ENCODE data around the gene HOPX. TPM values are rescaled to one million over a fixed set of nuclear protein-coding genes. Genes with fewer than 3 reads are reported as not detected.
"Not testable (repeated sequence)": the region's sequence is repeated elsewhere in the genome, so short reads cannot be mapped to it uniquely, and the experiment has no call there.

HOPX gene
- total RNA-seq, 2 donors from 2014 or later: 2.0 to 3.1 TPM

DNA sequence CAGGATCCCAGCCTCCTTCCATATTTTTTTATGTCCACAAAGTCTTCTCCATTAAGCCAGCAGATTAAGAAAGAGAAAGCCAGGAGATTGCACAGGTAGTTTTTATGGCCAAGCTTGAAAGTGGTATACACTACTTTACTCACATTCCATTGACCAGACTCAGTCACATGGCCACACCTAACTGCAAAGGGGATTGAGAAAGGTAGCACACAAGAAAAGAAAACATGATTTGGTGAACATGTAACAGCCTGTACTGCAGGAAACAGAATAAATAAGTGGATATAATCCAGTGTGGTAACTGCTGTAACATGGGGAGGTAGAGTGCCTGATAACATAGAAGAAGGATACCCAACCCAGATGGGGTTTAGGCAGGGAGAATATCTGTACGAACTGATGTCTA lies 43.9 kb downstream of the HOPX start:
- Histone ChIP-seq H3K4me3 (no peak overlapping the region), H3K9me3 (no peaks in the 10 kb centered on the region), H3K4me1 (ENCODE audit: control insufficient read depth in 1 of 2, low read depth in 2 of 2) (no peaks in the 10 kb centered on the region), H3K27ac (no peak overlapping the region), H3K27me3 (replicated peaks; ENCODE audit: insufficient read depth) (no peaks in the 10 kb centered on the region), H3K36me3 (no peaks in the 10 kb centered on the region)
- TF ChIP-seq, protein P1, sequence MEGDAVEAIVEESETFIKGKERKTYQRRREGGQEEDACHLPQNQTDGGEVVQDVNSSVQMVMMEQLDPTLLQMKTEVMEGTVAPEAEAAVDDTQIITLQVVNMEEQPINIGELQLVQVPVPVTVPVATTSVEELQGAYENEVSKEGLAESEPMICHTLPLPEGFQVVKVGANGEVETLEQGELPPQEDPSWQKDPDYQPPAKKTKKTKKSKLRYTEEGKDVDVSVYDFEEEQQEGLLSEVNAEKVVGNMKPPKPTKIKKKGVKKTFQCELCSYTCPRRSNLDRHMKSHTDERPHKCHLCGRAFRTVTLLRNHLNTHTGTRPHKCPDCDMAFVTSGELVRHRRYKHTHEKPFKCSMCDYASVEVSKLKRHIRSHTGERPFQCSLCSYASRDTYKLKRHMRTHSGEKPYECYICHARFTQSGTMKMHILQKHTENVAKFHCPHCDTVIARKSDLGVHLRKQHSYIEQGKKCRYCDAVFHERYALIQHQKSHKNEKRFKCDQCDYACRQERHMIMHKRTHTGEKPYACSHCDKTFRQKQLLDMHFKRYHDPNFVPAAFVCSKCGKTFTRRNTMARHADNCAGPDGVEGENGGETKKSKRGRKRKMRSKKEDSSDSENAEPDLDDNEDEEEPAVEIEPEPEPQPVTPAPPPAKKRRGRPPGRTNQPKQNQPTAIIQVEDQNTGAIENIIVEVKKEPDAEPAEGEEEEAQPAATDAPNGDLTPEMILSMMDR (IDR thresholded peaks at IDR 0.05): no peak
- no peak for DNase-seq (ENCODE audit: low spot score)
- ATAC-seq (ENCODE audit: insufficient number of reproducible peaks, low FRiP score, low read depth): no peak

GRCh38 chr4:56634954-56635353 lies 46.1 kb downstream of the HOPX start:
- not testable (repeated sequence) for H3K27ac ChIP-seq; H3K4me3 ChIP-seq; H3K36me3 ChIP-seq; DNase-seq (ENCODE audit: low spot score); H3K4me1 ChIP-seq (ENCODE audit: control insufficient read depth in 1 of 2, low read depth in 2 of 2); H3K9me3 ChIP-seq; H3K27me3 ChIP-seq (replicated peaks; ENCODE audit: insufficient read depth); ATAC-seq (ENCODE audit: insufficient number of reproducible peaks, low FRiP score, low read depth)

- H3K4me1 ChIP-seq (ENCODE audit: control insufficient read depth in 1 of 2, low read depth in 2 of 2): no peaks in the 10 kb centered on the region
- no peak for ATAC-seq (ENCODE audit: insufficient number of reproducible peaks, low FRiP score, low read depth)
Measured at GRCh38 chr4:56633486-56633885, 47.6 kb downstream of the HOPX start.

GRCh38 chr4:56630876-56631666 lies 50.0 kb downstream of the HOPX start:
- Histone ChIP-seq H3K27me3 (replicated peaks; ENCODE audit: insufficient read depth) (no peaks in the 10 kb centered on the region), H3K4me3 (no peak overlapping the region), H3K36me3 (no peaks in the 10 kb centered on the region), H3K9me3 (no peaks in the 10 kb centered on the region), H3K27ac (no peak overlapping the region), H3K4me1 (ENCODE audit: control insufficient read depth in 1 of 2, low read depth in 2 of 2) (no peaks in the 10 kb centered on the region)
- DNase-seq (ENCODE audit: low spot score) (no peak), ATAC-seq (ENCODE audit: insufficient number of reproducible peaks, low FRiP score, low read depth) (no peak)
- TF ChIP-seq, protein P1 (IDR thresholded peaks at IDR 0.05): no peak

More at GRCh38 chr4:56633486-56633885, 47.6 kb downstream of the HOPX start:
- Histone ChIP-seq H3K36me3 (no peaks in the 10 kb centered on the region), H3K27ac (no peak overlapping the region), H3K9me3 (no peaks in the 10 kb centered on the region), H3K4me3 (no peak overlapping the region), H3K27me3 (replicated peaks; ENCODE audit: insufficient read depth) (no peaks in the 10 kb centered on the region)
- DNase-seq (ENCODE audit: low spot score): no peak
- TF ChIP-seq, protein P1 (IDR thresholded peaks at IDR 0.05): no peak

- DNase-seq (ENCODE audit: low spot score) (no peak), ATAC-seq (ENCODE audit: insufficient number of reproducible peaks, low FRiP score, low read depth) (no peak)
- Histone ChIP-seq H3K4me3 (no peak overlapping the region), H3K36me3 (no peaks in the 10 kb centered on the region), H3K9me3 (no peaks in the 10 kb centered on the region), H3K27me3 (replicated peaks; ENCODE audit: insufficient read depth) (no peaks in the 10 kb centered on the region), H3K27ac (no peak overlapping the region), H3K4me1 (ENCODE audit: control insufficient read depth in 1 of 2, low read depth in 2 of 2) (no peaks in the 10 kb centered on the region)
- TF ChIP-seq, protein P1 (IDR thresholded peaks at IDR 0.05): no peak
Measured at GRCh38 chr4:56628592-56628991, 52.5 kb downstream of the HOPX start.

GRCh38 chr4:56627985-56628384 lies 53.1 kb downstream of the HOPX start:
- H3K9me3 ChIP-seq: no peaks in the 10 kb centered on the region
- H3K36me3 ChIP-seq: no peaks in the 10 kb centered on the region
- no peak overlapping the region for H3K27ac ChIP-seq
- no peak for ATAC-seq (ENCODE audit: insufficient number of reproducible peaks, low FRiP score, low read depth)
- DNase-seq (ENCODE audit: low spot score): no peak
- H3K27me3 ChIP-seq (replicated peaks; ENCODE audit: insufficient read depth): no peaks in the 10 kb centered on the region
- TF ChIP-seq, protein P1 (IDR thresholded peaks at IDR 0.05): no peak
- no peak overlapping the region for H3K4me3 ChIP-seq
- H3K4me1 ChIP-seq (ENCODE audit: control insufficient read depth in 1 of 2, low read depth in 2 of 2): no peaks in the 10 kb centered on the region
